Measurements from ENCODE around the gene HYAL3. TPM values are rescaled to one million over a fixed set of nuclear protein-coding genes. Genes with fewer than 3 reads are reported as not detected.

The HYAL3 gene
- total RNA-seq, 4 donors from 2014 or later: 1.2 to 17.9 (median 1.8) TPM

DNA sequence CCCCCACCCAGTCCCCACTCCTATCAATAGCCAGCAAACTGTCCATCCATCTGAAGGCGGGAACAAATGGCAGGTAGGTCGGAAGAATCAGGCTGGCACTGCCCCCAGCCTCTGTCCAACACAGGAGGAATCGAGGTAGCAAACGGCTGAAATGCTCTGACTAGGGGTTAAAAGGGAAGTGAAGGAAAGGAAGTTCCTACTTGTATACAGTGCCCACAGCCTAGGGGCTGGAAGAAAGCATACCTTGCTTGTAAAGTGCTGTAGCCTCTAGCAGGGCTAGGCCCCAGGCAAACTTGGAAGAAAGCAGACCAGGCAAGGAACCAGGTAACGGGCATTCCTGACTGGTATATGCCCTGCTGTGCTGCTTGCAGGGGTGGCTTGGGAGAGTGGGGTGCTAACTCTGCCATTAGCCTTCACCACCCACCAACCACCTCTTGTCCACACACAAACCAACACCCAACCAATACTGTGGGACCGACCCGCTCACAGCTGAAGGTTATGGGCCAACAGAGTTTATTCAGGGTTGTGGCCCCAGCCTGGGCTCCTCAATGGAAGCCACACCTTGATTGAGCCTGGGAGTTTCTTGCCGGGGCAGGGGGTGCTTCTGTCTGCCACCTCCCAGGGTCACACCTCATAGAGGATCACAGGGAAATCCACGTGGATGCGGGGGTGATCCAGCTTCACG is 26.4 kb upstream of the HYAL3 start:
- Histone ChIP-seq H3K27me3 (no peaks in the 10 kb centered on the region), H3K4me1 (peaks cover 0 to 72% (median 32%) of the 10 kb centered on the region in 4 donors), H3K9me3 (no peaks in the 10 kb centered on the region), H3K4me3 (no peak overlapping the region), H3K27ac (peak overlapping the region in 2 of 4 donors; percentile 5 to 99), H3K36me3 (peaks cover 3 to 35% (median 8%) of the 10 kb centered on the region in 3 donors)
- 80 to 82% methylated on average over 8 to 11 of the region's 11 CpGs for WGBS, 2 donors
- TF ChIP-seq, protein P1, sequence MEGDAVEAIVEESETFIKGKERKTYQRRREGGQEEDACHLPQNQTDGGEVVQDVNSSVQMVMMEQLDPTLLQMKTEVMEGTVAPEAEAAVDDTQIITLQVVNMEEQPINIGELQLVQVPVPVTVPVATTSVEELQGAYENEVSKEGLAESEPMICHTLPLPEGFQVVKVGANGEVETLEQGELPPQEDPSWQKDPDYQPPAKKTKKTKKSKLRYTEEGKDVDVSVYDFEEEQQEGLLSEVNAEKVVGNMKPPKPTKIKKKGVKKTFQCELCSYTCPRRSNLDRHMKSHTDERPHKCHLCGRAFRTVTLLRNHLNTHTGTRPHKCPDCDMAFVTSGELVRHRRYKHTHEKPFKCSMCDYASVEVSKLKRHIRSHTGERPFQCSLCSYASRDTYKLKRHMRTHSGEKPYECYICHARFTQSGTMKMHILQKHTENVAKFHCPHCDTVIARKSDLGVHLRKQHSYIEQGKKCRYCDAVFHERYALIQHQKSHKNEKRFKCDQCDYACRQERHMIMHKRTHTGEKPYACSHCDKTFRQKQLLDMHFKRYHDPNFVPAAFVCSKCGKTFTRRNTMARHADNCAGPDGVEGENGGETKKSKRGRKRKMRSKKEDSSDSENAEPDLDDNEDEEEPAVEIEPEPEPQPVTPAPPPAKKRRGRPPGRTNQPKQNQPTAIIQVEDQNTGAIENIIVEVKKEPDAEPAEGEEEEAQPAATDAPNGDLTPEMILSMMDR (IDR thresholded peaks at IDR 0.05): no peak
- no peak for TF ChIP-seq EP300 (IDR thresholded peaks at IDR 0.05)
- TF ChIP-seq POLR2A (IDR thresholded peaks at IDR 0.05): no peak
- no peak for DNase-seq (ENCODE audit: low spot score in 2 of 2)

DNA sequence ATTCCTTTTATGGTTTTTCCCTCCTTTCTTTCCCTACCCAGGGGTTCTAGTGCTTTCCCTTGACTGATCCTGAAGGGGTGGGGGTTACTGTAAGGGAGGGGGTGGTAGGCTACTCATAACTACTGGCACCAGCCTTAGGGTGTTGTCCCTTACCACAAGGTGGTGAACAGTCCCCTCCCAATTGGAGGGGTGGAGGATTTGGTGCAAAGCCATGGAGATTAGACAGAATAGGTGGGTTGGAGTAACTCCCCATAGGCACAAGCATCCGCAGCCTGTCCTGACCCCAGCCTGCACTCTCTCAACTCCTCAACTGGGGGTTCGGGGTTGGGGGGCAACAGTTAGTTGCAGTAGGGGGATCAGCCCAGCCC is 25.9 kb upstream of the HYAL3 start:
- H3K27ac ChIP-seq: peak overlapping the region in 2 of 4 donors; percentile 5 to 99
- TF ChIP-seq, protein P1 (IDR thresholded peaks at IDR 0.05): no peak
- TF ChIP-seq EP300 (IDR thresholded peaks at IDR 0.05) (no peak), POLR2A (IDR thresholded peaks at IDR 0.05) (no peak)
- no peak for DNase-seq (ENCODE audit: low spot score in 2 of 2)

DNA sequence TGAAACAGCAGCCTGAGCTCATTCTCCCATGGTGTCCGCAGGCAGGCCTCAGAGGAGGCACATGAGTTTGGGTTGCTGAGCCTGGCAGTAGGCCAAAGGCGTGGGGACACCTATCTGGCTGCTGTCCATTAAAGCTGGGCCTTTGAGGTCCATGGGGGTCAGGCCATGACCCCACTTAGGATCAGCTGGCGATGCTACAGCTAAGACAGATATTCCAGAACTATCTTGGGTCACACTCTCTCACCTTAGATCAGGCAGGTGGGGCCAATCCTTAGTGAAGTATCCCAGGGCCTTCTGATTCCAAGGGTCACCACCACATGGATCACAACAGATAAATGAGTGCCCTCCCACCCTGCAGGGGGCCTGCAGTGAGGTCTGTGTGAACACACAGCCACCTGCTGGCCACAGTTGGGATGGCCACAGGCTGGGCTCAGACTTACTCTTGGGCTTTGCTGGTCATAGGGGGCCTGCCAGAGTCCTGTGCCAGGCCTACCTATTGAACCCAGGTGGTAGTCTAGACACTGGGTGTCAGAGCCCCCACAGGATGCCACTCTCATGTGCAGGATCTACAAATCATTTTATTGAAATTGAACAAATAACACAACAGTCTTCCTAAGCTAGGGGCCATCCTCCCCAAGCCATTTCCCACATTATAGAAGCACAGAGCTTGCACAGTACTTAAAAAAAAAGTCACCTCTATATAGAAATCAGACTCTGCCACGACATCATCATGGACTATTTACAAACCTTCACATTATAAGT is 25.3 kb upstream of the HYAL3 start:
- Histone ChIP-seq H3K27me3 (no peaks in the 10 kb centered on the region), H3K4me1 (peaks cover 0 to 83% (median 41%) of the 10 kb centered on the region in 4 donors), H3K27ac (peak overlapping the region; percentile 72 to 99 (median 92)), H3K36me3 (peaks cover 0 to 29% (median 0%) of the 10 kb centered on the region in 3 donors), H3K9me3 (no peaks in the 10 kb centered on the region), H3K4me3 (no peak overlapping the region)
- TF ChIP-seq, protein P1 (IDR thresholded peaks at IDR 0.05): peak; percentile 69 to 89 (median 80)
- TF ChIP-seq POLR2A (IDR thresholded peaks at IDR 0.05): no peak
- no peak for TF ChIP-seq EP300 (IDR thresholded peaks at IDR 0.05)
- peak; percentile 59 to 79 for DNase-seq (ENCODE audit: low spot score in 2 of 2)
- WGBS, 2 donors: 19 to 22% methylated on average over 3 to 4 of the region's 4 CpGs

More for the DNA sequence above, 25.9 kb upstream of the HYAL3 start:
- WGBS, 2 donors: 73 to 83% methylated on average over 2 of the region's 2 CpGs
- H3K4me1 ChIP-seq: peaks cover 0 to 77% (median 36%) of the 10 kb centered on the region in 4 donors
- H3K9me3 ChIP-seq: no peaks in the 10 kb centered on the region
- no peak overlapping the region for H3K4me3 ChIP-seq
- H3K36me3 ChIP-seq: peaks cover 0 to 30% (median 2%) of the 10 kb centered on the region in 3 donors
- H3K27me3 ChIP-seq: no peaks in the 10 kb centered on the region

DNA sequence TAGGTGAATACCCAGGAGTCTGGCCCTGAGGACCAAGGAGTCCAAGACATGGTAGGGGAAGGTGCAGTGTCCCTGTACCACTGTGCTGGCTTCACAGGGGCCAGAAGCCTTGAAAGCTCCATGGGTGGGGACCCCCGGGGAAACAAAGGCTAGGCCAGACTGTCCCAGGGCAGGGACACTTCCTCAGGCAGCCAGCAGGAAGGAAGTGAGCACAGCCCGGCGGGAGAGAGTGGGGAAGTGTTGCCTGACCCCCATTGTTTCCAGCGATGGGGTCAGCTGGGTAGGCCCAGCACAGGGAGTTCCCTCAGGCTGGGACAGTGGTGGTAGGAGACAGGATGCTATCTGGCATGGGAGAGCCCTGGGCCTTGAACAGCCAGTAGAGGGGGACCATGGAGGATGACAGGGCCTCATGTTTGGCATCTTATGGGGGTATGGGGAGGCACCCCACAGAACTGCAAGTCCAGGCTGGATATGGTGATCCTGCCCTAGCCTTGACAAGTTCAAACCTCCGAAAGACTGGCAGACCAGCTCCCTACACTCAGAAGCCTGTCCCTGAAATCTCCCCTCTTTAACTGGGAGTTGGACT is 24.5 kb upstream of the HYAL3 start:
- Histone ChIP-seq H3K36me3 (peaks cover 0 to 32% (median 0%) of the 10 kb centered on the region in 3 donors), H3K4me3 (no peak overlapping the region), H3K9me3 (no peaks in the 10 kb centered on the region), H3K27ac (peak overlapping the region; percentile 72 to 99 (median 92)), H3K27me3 (no peaks in the 10 kb centered on the region), H3K4me1 (peaks cover 0 to 86% (median 47%) of the 10 kb centered on the region in 4 donors)
- no peak for DNase-seq (ENCODE audit: low spot score in 2 of 2)
- WGBS, 2 donors: 29 to 34% methylated on average over 5 of the region's 5 CpGs
- TF ChIP-seq EP300 (IDR thresholded peaks at IDR 0.05) (peak in 1 of 2 donors; percentile 53), POLR2A (IDR thresholded peaks at IDR 0.05) (no peak)
- TF ChIP-seq, protein P1 (IDR thresholded peaks at IDR 0.05): peak in 2 of 5 experiments; percentile 8 to 31

Measured in tibial nerve (tissue), 4 donors.